DMS53 treated with DMSO at 0.1 percent for 48 hours (cell line): ENCODE results near the gene TIGD3.

ENCODE experiments used
- DNase-seq: peaks from one replicate; lab custom pipeline; 2025; ENCODE audit not compliant: unreplicated experiment; lab: John Stamatoyannopoulos, UW

TIGD3 gene

GRCh38 chr11:65388731-65389130 is 34.2 kb downstream of the TIGD3 start:
- no peak for DNase-seq

GRCh38 chr11:65389294-65389980 is 34.9 kb downstream of the TIGD3 start:
- DNase-seq, result no peak

GRCh38 chr11:65390099-65390941 is 35.8 kb downstream of the TIGD3 start:
- DNase-seq, result no peak

- DNase-seq, result no peak
Measured at GRCh38 chr11:65390996-65391395, 36.4 kb downstream of the TIGD3 start.

GRCh38 chr11:65392186-65392829 is 37.8 kb downstream of the TIGD3 start:
- DNase-seq, result no peak

DNA sequence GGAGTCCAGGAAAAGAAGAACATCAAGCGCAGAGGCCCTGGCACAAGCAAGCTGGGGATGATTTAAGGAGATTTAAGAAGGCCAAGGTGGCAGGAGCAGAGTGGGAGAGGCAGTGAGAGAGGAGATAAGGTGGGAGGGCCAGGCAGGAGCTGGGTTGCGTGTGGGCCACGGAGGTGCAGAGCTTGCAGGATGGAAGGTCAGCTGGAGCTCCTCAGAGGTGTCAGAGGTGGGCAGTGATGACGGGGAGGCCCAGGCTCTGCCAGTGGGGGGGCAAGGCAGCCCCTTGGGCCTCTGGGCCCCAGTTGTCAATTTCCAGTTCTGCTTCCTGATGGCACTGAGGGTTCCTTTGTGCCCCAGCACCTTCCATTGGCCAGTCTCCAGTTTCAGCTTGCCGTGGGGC is 38.3 kb downstream of the TIGD3 start:
- no peak for DNase-seq

DNA sequence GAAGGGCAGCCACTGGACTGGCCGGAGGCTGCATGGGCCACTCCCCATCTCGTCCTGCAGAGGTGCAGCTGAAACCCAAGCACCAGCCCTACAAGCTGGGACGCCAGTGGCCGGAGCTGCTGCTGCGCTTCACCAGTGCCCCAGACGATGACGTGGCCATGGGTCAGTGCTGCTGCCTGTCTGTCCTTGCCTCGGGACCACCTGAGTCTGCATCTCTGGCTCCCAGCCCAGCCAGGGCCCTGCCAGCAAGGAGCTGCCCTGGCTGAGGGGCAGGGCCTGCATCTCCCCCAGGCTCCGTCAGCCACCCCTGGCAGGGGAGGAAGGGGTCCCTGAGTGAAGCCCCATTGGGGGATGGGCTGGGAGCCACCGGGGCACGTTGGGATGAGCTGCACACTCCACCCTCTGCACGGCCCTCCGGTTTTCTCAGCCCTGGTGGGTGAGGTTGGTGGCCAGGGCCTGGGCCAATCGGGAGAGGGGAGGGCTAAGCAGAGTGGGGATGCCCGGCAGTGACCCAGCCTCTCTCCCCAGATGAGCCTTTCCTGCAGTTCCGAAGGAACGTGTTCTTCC is 39.0 kb downstream of the TIGD3 start:
- no peak for DNase-seq

GRCh38 chr11:65394125-65394536 is 39.6 kb downstream of the TIGD3 start:
- DNase-seq, result no peak

GRCh38 chr11:65395961-65396530 is 41.5 kb downstream of the TIGD3 start:
- DNase-seq, result no peak

DNA sequence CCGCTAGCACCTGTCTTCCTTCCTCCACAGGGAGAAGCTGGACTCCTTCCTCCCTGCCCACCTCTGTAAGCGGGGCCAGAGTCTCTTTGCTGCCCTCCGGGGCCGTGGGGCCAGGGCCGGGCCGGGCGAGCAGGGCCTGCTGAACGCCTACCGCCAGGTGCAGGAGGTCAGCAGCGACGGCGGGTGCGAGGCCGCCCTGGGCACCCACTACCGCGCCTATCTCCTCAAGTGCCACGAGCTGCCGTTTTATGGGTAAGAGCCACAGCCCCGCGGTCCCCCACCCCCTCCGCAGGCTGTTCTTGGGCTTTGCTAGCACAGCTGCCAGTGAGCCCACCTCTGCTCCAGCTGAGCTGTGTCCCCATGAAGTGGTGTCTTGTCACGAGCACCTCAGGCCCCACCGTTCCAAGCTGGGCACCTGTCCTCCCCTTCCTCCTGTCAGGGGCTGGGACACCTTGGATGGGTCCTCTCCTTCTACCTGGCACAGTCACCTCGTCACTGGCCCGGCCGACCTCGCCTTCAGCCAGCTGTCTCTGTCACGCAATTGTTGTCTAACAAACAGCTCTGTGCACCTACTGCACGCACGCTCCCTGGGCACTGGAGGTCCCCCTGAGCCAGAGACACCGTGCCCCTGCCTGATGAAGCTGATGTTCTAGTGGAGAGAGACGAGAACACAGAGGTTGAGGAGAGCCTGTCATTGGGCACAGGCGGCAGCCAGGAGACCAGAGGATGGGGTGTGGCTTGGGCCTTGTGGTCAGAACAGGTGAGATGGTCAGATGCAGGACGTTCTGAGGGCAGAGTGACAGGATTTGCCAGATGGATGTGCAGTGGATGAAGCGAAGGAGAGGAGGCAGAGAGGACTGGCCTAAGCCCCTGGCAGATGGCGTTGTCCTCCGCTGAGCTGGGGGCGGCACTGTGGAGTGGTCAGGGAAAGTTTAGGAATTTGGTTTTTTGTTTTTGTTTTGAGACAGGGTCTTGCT is 42.5 kb downstream of the TIGD3 start:
- DNase-seq, result no peak

- DNase-seq, result no peak
Measured at GRCh38 chr11:65398362-65398910, 43.9 kb downstream of the TIGD3 start.

GRCh38 chr11:65399249-65399648 is 44.7 kb downstream of the TIGD3 start:
- DNase-seq, result no peak

- DNase-seq, result no peak
Measured at GRCh38 chr11:65399845-65400244, 45.3 kb downstream of the TIGD3 start.

DNA sequence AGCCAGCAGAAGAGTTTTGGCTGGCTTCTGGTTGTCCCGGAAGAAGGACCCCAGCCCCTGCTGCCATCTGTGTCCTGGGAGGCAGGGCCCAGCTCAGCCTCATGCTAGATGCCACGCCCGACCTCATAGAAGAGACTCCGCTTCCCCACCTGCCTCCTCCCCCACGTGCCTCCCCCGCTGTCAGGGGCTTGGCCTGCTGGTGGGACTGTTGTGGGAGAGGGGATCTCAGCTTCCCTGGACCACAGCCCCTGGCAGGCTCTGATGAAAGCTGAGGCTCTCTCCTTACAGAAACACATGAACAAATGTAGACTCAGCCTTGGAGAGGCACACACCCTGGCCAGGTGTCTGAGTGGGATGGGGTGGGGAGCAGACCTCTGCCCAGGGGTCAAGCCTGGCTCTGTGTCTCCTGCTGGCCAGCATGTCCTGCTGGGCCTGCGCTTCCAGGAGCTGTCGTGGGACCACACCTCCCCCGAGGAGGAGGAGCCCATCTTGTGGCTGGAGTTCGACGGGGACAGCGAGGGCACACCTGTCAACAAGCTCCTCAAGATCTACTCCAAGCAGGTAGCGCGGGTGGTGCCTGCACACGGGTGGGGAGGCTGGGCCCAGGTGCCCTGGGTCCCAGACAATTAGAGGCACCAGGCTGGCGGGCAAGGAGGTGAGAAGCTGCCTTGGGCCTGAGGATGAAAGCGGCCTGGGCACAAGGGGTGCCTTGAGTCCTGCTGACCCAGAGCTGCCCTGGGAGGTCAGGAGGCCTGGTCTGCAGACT is 45.9 kb downstream of the TIGD3 start:
- no peak for DNase-seq

DNA sequence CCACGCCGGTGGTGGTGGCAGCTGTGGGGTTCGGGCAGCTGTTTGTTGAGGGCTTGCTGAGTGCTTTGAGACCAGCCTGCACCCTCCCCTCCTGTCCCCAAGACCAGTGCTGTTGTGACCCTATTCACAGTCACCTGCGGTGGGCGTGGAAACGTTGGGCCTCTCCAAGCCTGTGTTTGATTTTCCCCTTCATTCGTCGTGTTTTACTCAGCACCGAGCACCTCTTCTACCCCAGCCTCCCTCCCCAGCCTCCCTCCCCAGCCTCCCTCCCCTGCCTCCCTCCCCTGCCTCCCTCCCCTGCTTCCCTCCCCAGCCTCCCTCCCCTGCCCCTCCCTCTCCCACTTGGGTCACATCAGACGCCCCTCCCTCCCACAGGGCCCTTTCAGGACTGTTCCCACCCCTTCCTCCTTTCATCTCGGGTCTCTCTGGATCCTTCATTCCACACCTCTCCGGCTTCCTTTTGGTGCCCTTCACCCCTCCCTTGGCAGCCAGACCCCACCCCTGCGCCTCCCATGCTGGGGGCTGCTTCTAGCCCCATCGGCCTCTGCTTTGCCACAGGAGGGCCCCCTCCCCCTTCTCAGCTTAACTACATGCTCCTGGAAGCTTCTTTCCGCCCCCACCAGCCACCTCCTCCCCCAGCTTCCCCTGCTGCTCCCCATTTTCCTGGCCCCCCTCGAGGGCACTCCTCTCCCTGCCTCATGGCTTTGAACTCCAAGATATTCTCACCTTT is 46.7 kb downstream of the TIGD3 start:
- no peak for DNase-seq

GRCh38 chr11:65401803-65402248 is 47.3 kb downstream of the TIGD3 start:
- no peak for DNase-seq

- DNase-seq, result no peak
Measured at GRCh38 chr11:65402790-65403189, 48.2 kb downstream of the TIGD3 start.

DNA sequence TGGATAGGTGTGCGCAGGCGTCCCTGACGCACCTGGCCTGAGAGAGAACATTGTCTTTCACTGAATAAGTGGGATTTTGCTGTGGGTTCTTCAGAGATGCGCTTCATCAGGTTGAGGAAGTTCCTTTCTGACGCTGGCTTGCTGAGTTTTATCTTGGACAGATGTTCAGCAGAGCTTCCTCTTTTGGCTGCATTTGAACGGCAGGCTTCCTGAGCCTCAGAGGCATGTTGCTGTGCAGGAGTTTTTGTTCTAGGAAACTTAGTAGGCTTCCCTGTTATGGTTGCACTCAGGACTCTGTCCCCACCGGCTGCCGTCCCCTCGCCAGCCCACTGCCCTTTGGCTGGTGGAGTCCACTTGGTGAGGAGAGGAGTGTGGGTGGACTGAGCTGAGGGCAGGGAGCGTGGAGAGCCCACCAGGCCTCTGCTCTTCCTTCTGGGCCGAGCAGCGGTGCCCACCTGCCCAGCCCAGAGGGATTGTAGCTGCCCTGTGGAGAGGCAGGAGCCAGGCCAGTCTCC is 49.1 kb downstream of the TIGD3 start:
- no peak for DNase-seq
